Measurements from ENCODE around the gene CAPN5. TPM values are rescaled to one million over a fixed set of nuclear protein-coding genes. Genes with fewer than 3 reads are reported as not detected.
A peak's percentile ranks its signal among the peaks of the same experiment; 100 is the strongest.

The CAPN5 gene
- total RNA-seq, 1 experiment from 2014 or later = 17.3 TPM

DNA sequence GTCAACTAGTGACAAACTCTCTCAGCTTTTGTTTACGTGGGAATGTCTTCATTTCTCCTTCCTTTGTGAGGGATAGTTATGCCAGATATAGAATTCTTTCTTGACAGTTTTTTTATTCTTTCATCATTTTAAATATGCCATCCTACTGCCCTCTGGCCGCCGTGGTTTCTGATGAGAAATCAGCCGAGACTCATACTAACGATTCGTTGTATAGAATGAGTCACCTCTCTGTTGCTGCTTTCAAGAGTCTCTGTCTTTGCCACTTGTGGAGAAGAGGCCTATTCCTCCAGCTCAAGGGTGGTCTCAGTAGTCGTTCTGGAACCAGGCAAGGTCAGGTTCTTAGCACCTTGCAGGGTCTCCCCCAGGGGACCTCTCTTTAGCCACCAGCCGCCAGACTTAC is 69.3 kb downstream of the CAPN5 start:
- Histone ChIP-seq H3K9me3 (ENCODE audit: control insufficient read depth, insufficient read depth, low read depth, low read length) (no peaks in the 10 kb centered on the region), H3K27me3 (ENCODE audit: control insufficient read depth, insufficient read depth, low read length) (no peaks in the 10 kb centered on the region), H3K36me3 (ENCODE audit: control insufficient read depth, insufficient read depth, low read length) (no peaks in the 10 kb centered on the region), H3K27ac (ENCODE audit: low read length) (no peak overlapping the region), H3K4me1 (ENCODE audit: control insufficient read depth, insufficient read depth, low read length) (0 out of 2 replicates have a peak, but pooled peaks cover 2% of the 10 kb centered on the region), H3K4me3 (ENCODE audit: low read depth in 2 of 2, low read length in 2 of 2) (no peak overlapping the region)
- BruUV-seq (replicated peaks) = no TSS peak
- DNase-seq (ENCODE audit: low read depth, low spot score) (no peak), ATAC-seq (no peak)
- TF ChIP-seq, protein P1, sequence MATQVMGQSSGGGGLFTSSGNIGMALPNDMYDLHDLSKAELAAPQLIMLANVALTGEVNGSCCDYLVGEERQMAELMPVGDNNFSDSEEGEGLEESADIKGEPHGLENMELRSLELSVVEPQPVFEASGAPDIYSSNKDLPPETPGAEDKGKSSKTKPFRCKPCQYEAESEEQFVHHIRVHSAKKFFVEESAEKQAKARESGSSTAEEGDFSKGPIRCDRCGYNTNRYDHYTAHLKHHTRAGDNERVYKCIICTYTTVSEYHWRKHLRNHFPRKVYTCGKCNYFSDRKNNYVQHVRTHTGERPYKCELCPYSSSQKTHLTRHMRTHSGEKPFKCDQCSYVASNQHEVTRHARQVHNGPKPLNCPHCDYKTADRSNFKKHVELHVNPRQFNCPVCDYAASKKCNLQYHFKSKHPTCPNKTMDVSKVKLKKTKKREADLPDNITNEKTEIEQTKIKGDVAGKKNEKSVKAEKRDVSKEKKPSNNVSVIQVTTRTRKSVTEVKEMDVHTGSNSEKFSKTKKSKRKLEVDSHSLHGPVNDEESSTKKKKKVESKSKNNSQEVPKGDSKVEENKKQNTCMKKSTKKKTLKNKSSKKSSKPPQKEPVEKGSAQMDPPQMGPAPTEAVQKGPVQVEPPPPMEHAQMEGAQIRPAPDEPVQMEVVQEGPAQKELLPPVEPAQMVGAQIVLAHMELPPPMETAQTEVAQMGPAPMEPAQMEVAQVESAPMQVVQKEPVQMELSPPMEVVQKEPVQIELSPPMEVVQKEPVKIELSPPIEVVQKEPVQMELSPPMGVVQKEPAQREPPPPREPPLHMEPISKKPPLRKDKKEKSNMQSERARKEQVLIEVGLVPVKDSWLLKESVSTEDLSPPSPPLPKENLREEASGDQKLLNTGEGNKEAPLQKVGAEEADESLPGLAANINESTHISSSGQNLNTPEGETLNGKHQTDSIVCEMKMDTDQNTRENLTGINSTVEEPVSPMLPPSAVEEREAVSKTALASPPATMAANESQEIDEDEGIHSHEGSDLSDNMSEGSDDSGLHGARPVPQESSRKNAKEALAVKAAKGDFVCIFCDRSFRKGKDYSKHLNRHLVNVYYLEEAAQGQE (IDR thresholded peaks at IDR 0.05; ENCODE audit: insufficient read depth in 1 of 2, low read depth in 2 of 2, low read length in 1 of 2) = no peak
- TF ChIP-seq, protein P2, sequence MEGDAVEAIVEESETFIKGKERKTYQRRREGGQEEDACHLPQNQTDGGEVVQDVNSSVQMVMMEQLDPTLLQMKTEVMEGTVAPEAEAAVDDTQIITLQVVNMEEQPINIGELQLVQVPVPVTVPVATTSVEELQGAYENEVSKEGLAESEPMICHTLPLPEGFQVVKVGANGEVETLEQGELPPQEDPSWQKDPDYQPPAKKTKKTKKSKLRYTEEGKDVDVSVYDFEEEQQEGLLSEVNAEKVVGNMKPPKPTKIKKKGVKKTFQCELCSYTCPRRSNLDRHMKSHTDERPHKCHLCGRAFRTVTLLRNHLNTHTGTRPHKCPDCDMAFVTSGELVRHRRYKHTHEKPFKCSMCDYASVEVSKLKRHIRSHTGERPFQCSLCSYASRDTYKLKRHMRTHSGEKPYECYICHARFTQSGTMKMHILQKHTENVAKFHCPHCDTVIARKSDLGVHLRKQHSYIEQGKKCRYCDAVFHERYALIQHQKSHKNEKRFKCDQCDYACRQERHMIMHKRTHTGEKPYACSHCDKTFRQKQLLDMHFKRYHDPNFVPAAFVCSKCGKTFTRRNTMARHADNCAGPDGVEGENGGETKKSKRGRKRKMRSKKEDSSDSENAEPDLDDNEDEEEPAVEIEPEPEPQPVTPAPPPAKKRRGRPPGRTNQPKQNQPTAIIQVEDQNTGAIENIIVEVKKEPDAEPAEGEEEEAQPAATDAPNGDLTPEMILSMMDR (IDR thresholded peaks at IDR 0.05) = no peak
- TF ChIP-seq POLR2AphosphoS5 (IDR thresholded peaks at IDR 0.05; ENCODE audit: low read depth, low read length) = no peak
- intact Hi-C loops (cut with micrococcal nuclease; ENCODE audit: unreplicated experiment) = no loop called here
- in situ Hi-C loops (cut with HindIII; ENCODE audit: low pct_unique_long_range_greater_than_20kb, low sequenced_read_pairs) = no loop called here
- ChIA-PET CTCF (no interaction called here), POLR2A (no interaction called here)

DNA sequence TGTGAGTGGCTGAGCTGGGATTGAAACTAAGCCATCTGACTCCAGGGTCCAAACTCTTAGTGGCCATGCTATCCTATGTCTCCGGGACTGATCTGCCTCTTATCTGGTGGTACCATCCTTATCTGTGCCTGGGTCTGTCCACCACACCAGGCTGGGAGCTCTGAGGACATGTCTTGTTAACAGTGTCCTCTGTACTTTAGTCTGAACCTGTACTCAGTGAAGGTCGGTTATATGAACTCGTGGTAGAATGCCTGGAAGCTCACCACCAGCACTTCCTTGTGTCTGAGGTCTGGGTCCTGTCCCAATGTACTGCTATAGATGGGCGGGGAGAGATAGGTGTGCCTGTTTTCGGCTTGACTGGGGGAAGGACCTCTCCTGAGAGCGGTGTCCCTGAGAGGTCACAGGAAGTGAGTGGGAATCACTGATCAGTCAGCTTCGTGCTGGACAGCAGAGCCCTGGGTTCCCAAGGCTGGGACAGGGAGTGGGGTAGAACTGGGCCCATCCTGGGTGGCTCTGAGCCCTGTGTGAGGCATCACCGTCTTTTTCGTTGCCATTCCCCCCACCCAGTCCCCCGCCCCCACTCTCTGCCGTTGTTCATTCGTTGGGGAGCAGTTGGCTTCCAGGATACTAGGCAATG is 70.1 kb downstream of the CAPN5 start:
- POLR2A ChIA-PET = no interaction called here
- TF ChIP-seq, protein P1 (IDR thresholded peaks at IDR 0.05; ENCODE audit: insufficient read depth in 1 of 2, low read depth in 2 of 2, low read length in 1 of 2) = 0 out of 4 replicates have a peak, but pooled peaks of 1 of the 2 experiments have one; percentile 49
- TF ChIP-seq, protein P2 (IDR thresholded peaks at IDR 0.05) = no peak
- CTCF ChIA-PET = no interaction called here

More for the DNA sequence above, 70.1 kb downstream of the CAPN5 start:
- ATAC-seq (no peak), DNase-seq (ENCODE audit: low read depth, low spot score) (no peak)
- Histone ChIP-seq H3K9me3 (ENCODE audit: control insufficient read depth, insufficient read depth, low read depth, low read length) (no peaks in the 10 kb centered on the region), H3K36me3 (ENCODE audit: control insufficient read depth, insufficient read depth, low read length) (no peaks in the 10 kb centered on the region), H3K4me1 (ENCODE audit: control insufficient read depth, insufficient read depth, low read length) (0 out of 2 replicates have a peak, but pooled peaks cover 2% of the 10 kb centered on the region), H3K4me3 (ENCODE audit: low read depth in 2 of 2, low read length in 2 of 2) (no peak overlapping the region), H3K27ac (ENCODE audit: low read length) (no peak overlapping the region), H3K27me3 (ENCODE audit: control insufficient read depth, insufficient read depth, low read length) (no peaks in the 10 kb centered on the region)
- intact Hi-C loops (cut with micrococcal nuclease; ENCODE audit: unreplicated experiment) (no loop called here), in situ Hi-C loops (cut with HindIII; ENCODE audit: low pct_unique_long_range_greater_than_20kb, low sequenced_read_pairs) (no loop called here)
- no TSS peak for BruUV-seq (replicated peaks)
